Right forelimb (tissue), 1 donor: ENCODE results near the gene IFNG.

Experiments
- DNase-seq: peaks from one replicate; pipeline ENCODE4 v3.0.0-alpha.2; 2018

The IFNG gene

DNA sequence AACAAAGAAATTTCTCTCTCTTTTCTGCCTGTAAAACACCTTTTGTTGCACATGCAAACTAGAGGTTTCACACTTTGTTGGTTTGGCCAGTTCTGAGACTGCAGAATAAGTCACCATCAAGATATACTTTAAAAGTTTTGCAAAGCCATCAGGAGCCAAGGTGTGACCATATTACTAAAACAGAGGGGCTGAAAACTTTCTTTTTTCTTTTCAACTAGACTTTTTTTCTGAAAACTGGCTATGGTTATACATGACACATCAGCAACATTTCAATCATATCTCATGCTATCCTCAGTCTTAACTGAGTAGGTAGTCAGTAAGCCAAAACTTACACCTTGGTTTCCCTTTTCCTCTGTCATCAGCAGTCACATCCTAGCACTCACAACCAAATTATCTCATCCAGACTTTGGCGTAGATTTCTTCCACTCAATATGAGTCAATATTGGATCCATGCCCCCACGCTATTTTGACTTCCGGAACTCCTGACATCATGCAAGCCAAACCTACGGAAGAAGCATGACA lies 4.1 kb upstream of the IFNG start:
- no peak for DNase-seq

- no peak for DNase-seq
Measured at GRCh38 chr12:68162374-68162773, 2.8 kb upstream of the IFNG start.

- DNase-seq, result no peak
Measured at GRCh38 chr12:68158432-68158831, 1.1 kb downstream of the IFNG start.

- DNase-seq, result no peak
Measured at GRCh38 chr12:68157380-68157779, 2.2 kb downstream of the IFNG start.

- no peak for DNase-seq
Measured at GRCh38 chr12:68156636-68157035, 2.9 kb downstream of the IFNG start.

GRCh38 chr12:68154779-68155178 lies 4.8 kb downstream of the IFNG start:
- DNase-seq, result no peak

GRCh38 chr12:68148261-68148951 lies 11.1 kb downstream of the IFNG start:
- DNase-seq, result no peak

GRCh38 chr12:68140556-68140955 lies 19.0 kb downstream of the IFNG start:
- no peak for DNase-seq

- no peak for DNase-seq
Measured at GRCh38 chr12:68139941-68140340, 19.6 kb downstream of the IFNG start.

GRCh38 chr12:68139001-68139400 lies 20.5 kb downstream of the IFNG start:
- DNase-seq, result no peak

DNA sequence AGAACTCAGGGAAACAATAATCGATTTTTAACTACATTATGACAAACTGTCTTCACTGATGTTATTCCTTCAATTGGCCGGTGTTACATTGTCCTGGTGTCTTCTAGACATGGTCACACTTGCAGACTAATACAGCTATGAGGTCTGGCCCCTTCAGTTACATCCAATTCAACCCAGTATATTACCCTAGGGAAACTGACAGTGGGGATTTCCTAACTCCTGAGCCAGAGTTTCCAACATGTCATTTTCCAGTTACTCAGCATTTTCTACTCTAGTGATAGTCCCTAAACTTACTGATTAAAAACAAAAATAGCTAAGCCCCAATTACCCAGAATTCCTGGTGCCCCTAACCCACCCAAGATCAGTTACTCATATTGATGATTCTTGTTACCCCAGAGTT lies 21.1 kb downstream of the IFNG start:
- no peak for DNase-seq

DNA sequence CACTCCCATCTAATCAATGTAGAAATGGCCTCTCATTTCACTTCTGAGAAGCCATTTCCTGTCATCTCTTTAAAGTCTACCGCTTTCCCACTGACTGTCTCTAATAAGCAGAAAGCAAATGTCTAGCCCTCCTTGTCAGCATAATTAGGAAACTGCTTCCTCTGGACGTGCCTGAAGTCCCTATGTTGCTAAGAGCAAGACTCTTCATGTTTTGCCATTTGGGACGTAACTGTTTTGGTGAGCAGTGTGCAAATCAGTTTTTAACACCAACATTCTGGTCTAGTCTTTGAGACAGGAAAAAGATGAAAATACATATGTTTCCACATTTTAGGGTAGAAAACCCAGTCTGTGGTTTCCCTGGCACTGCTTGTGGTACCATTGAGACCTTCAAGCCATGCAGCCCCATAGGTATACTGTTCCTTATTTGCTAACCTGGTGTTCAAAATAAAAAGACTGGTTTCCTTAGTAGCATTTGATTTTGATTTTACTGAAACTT lies 22.2 kb downstream of the IFNG start:
- DNase-seq, result no peak

DNA sequence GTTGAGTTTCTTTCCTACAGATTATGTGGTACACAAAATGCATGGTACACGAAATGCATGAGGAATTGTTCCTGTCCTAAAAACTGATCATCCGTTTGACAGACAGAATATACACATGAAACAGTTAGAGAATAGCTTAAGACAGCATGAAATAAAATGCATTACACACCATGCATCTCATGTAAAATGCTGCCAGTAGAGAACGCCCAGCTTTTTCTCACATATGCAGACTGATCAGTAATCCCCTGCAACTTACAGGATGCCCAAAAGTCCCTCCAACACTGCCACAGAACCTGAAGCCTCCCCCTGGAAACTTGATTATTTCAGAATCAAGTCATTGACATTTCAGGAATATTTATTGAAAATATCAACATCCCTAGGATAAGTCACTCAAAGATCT lies 24.0 kb downstream of the IFNG start:
- DNase-seq, result no peak

DNA sequence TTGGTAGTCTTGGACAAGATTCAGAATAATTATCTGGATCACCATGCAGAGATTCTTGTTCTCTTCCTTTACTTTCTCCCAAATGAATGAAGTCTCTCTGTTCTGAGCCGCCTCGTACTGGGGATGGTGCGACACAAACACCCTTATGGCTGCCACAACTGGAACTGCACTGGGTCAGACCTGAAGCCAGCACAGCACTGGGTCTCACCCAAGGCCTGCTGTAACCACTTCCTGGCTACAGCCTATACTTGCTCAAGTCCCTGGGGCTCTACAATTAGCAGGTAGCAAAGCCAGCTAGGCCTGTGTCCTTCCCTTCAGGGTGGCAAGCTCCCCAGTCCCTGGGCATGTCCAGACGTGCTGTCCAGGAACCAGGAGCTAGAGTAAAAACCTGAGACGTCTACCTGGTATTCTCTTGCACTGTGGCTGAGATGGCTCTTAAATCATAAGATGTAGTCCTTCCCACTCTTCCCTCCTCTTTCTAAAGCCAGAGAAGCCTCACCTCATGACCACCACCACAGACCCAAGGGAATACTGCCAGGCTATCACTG lies 27.6 kb downstream of the IFNG start:
- no peak for DNase-seq

DNA sequence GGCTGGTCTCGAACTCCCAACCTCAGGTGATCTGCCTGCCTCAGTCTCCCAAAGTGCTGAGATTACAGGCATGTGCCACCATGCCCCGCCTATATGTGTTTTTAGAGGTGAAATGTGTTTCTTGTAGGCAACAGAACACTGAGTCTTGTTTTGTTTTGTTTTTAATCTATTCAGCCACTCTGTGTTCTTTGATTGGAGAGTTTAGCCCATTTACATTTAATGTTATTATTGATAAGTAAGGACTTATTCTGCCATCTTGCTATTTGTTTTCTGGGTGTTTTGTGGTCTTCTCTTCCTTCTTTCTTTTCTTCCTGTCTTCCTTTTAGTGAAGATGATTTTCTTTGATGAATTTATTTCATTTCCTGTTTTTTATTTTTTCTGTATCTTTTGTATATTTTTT lies 29.6 kb downstream of the IFNG start:
- no peak for DNase-seq

- no peak for DNase-seq
Measured at GRCh38 chr12:68122236-68122920, 37.2 kb downstream of the IFNG start.

- DNase-seq, result no peak
Measured at GRCh38 chr12:68121143-68121542, 38.4 kb downstream of the IFNG start.

DNA sequence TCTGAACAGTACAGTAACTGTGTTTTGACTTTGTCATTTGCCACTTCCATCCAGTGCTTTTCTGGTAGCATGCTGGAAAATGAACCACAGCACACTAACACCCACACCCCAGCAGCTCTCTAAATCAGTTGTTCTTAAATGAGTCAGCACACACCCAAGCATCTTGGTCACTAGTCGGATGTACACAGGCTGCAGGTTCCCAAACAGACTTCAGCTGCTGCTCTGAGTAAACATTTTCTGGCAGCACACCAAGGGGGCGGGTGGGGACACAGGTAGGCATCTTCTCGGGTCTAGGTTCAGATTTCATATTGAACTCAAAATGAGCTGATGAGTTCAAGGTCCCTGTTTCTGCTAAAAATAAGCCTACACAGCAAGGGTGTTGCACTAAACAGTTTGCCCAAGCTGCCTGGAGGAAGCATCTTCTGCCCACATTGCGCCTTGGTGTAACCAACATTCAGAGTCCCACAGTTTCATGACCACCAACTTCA lies 39.8 kb downstream of the IFNG start:
- DNase-seq, result no peak

DNA sequence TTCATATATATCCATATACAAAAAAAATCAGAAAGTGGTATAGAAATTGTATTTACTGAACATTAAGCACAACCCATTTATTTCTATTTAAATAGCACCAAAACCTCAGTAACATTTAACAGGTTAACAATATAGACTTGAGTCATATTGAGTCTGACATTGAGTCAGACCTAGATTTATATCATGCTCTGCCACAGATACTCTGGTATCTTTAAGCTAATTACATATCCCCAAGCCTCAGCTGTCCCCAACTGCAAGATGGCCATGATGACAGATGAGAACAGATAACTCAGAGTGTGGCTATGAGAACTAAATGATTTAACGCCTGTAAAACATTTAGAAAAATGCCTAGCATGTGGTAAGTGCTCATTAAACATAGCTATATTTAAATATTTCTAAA lies 40.3 kb downstream of the IFNG start:
- no peak for DNase-seq

GRCh38 chr12:68118096-68118755 lies 41.3 kb downstream of the IFNG start:
- DNase-seq, result no peak

DNA sequence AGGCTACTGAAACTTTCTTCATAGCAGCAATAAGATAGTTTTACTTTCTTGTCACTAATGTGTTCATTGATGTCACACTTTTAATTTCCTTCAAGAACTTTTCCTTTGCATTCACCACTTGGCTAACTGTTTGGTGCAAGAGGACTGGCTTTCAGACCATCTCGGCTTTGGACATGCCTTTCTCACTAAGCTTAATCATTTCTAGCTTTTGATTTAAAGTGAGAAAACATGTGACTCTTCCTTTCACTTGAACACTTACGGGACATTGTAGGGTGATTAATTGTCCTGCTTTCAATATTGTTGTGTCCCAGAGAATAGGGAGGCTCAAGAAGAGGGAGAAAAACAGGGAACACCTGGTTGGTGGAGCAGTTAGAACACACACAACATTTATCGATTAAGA lies 41.9 kb downstream of the IFNG start:
- no peak for DNase-seq

- DNase-seq, result no peak
Measured at GRCh38 chr12:68115281-68115680, 44.3 kb downstream of the IFNG start.

- DNase-seq, result no peak
Measured at GRCh38 chr12:68114606-68115005, 44.9 kb downstream of the IFNG start.
